Measurements from ENCODE around the gene NACC1.
"Not testable (repeated sequence)": the region's sequence is repeated elsewhere in the genome, so short reads cannot be mapped to it uniquely, and the experiment has no call there.

NACC1 gene

GRCh38 chr19:13173139-13173737, 55.2 kb downstream of the NACC1 start:
- Histone ChIP-seq H3K18ac (ENCODE audit: low read length) (no peak overlapping the region), H3K4me2 (ENCODE audit: low read length) (no peak overlapping the region), H4K5ac (ENCODE audit: low read length) (no peak overlapping the region), H3K4me1 (ENCODE audit: control insufficient read depth, low read depth, low read length) (no peaks in the 10 kb centered on the region), H3K36me3 (ENCODE audit: control insufficient read depth, insufficient read depth, low read length) (no peaks in the 10 kb centered on the region), H3K4me3 (ENCODE audit: low read length) (no peak overlapping the region), H3K4ac (ENCODE audit: low read depth, low read length) (no peak overlapping the region), H3K79me1 (ENCODE audit: low read length) (no peaks in the 10 kb centered on the region), H2BK5ac (ENCODE audit: low read length) (no peak overlapping the region), H3K27me3 (ENCODE audit: insufficient read depth, low read length, poor library complexity) (no peaks in the 10 kb centered on the region), H3K23ac (ENCODE audit: low read length) (no peak overlapping the region), H3K79me2 (ENCODE audit: control insufficient read depth, insufficient read depth, low read length) (no peaks in the 10 kb centered on the region), H2AK5ac (ENCODE audit: low read length) (no peak overlapping the region), H2BK120ac (ENCODE audit: low read depth, low read length) (no peak overlapping the region), H4K8ac (ENCODE audit: low read depth, low read length) (no peak overlapping the region), H3K27ac (ENCODE audit: low read depth, low read length) (no peak overlapping the region), H2BK15ac (replicated peaks; ENCODE audit: low read depth) (no peak overlapping the region), H3K9ac (ENCODE audit: low read length) (no peak overlapping the region), H3K56ac (ENCODE audit: low read length) (no peak overlapping the region)
- WGBS (ENCODE audit: extremely low coverage, insufficient coverage, low lambda C conversion rate): no CpG with 5 or more reads among the region's 12 CpGs
- DNase-seq: no peak

- Histone ChIP-seq H4K8ac (ENCODE audit: low read depth, low read length) (no peak overlapping the region), H3K18ac (ENCODE audit: low read length) (no peak overlapping the region), H3K4me2 (ENCODE audit: low read length) (no peak overlapping the region), H2BK5ac (ENCODE audit: low read length) (no peak overlapping the region), H2BK120ac (ENCODE audit: low read depth, low read length) (no peak overlapping the region), H3K4ac (ENCODE audit: low read depth, low read length) (no peak overlapping the region), H3K27ac (ENCODE audit: low read depth, low read length) (no peak overlapping the region), H3K9ac (ENCODE audit: low read length) (no peak overlapping the region), H3K4me1 (ENCODE audit: control insufficient read depth, low read depth, low read length) (no peaks in the 10 kb centered on the region), H3K36me3 (ENCODE audit: control insufficient read depth, insufficient read depth, low read length) (no peaks in the 10 kb centered on the region), H2BK15ac (replicated peaks; ENCODE audit: low read depth) (no peak overlapping the region), H2AK5ac (ENCODE audit: low read length) (no peak overlapping the region), H3K4me3 (ENCODE audit: low read length) (no peak overlapping the region), H4K5ac (ENCODE audit: low read length) (no peak overlapping the region), H3K23ac (ENCODE audit: low read length) (no peak overlapping the region), H3K27me3 (ENCODE audit: insufficient read depth, low read length, poor library complexity) (no peaks in the 10 kb centered on the region), H3K79me2 (ENCODE audit: control insufficient read depth, insufficient read depth, low read length) (no peaks in the 10 kb centered on the region), H3K56ac (ENCODE audit: low read length) (no peak overlapping the region), H3K79me1 (ENCODE audit: low read length) (no peaks in the 10 kb centered on the region)
- no CpG with 5 or more reads among the region's 8 CpGs for WGBS (ENCODE audit: extremely low coverage, insufficient coverage, low lambda C conversion rate)
- no peak for DNase-seq
These were observed 58.3 kb downstream of the NACC1 start for GRCh38 chr19:13176345-13176744.

GRCh38 chr19:13177584-13177983, 59.5 kb downstream of the NACC1 start:
- not testable (repeated sequence) for H3K23ac ChIP-seq (ENCODE audit: low read length)

GRCh38 chr19:13178291-13178690, 60.2 kb downstream of the NACC1 start:
- H3K23ac ChIP-seq (ENCODE audit: low read length); H3K4me1 ChIP-seq (ENCODE audit: control insufficient read depth, low read depth, low read length); H3K4ac ChIP-seq (ENCODE audit: low read depth, low read length); H3K27ac ChIP-seq (ENCODE audit: low read depth, low read length); H2BK120ac ChIP-seq (ENCODE audit: low read depth, low read length); H3K56ac ChIP-seq (ENCODE audit: low read length); H2BK5ac ChIP-seq (ENCODE audit: low read length); H3K79me1 ChIP-seq (ENCODE audit: low read length); H3K4me2 ChIP-seq (ENCODE audit: low read length); H3K79me2 ChIP-seq (ENCODE audit: control insufficient read depth, insufficient read depth, low read length); H3K36me3 ChIP-seq (ENCODE audit: control insufficient read depth, insufficient read depth, low read length); H2BK15ac ChIP-seq (replicated peaks; ENCODE audit: low read depth); H4K8ac ChIP-seq (ENCODE audit: low read depth, low read length); H3K4me3 ChIP-seq (ENCODE audit: low read length); H2AK5ac ChIP-seq (ENCODE audit: low read length); H3K27me3 ChIP-seq (ENCODE audit: insufficient read depth, low read length, poor library complexity); DNase-seq; H4K5ac ChIP-seq (ENCODE audit: low read length); H3K9ac ChIP-seq (ENCODE audit: low read length); H3K18ac ChIP-seq (ENCODE audit: low read length): not testable (repeated sequence)
- no CpG with 5 or more reads among the region's 10 CpGs for WGBS (ENCODE audit: extremely low coverage, insufficient coverage, low lambda C conversion rate)

More at GRCh38 chr19:13177584-13177983, 59.5 kb downstream of the NACC1 start:
- H2AK5ac ChIP-seq (ENCODE audit: low read length); H3K4me2 ChIP-seq (ENCODE audit: low read length); H3K18ac ChIP-seq (ENCODE audit: low read length); H3K36me3 ChIP-seq (ENCODE audit: control insufficient read depth, insufficient read depth, low read length); H2BK120ac ChIP-seq (ENCODE audit: low read depth, low read length); H3K27ac ChIP-seq (ENCODE audit: low read depth, low read length); H3K4me3 ChIP-seq (ENCODE audit: low read length); H3K56ac ChIP-seq (ENCODE audit: low read length); H3K79me1 ChIP-seq (ENCODE audit: low read length); H3K4ac ChIP-seq (ENCODE audit: low read depth, low read length); H4K8ac ChIP-seq (ENCODE audit: low read depth, low read length); H3K4me1 ChIP-seq (ENCODE audit: control insufficient read depth, low read depth, low read length); H2BK15ac ChIP-seq (replicated peaks; ENCODE audit: low read depth); DNase-seq; H2BK5ac ChIP-seq (ENCODE audit: low read length); H3K27me3 ChIP-seq (ENCODE audit: insufficient read depth, low read length, poor library complexity); H3K9ac ChIP-seq (ENCODE audit: low read length); H3K79me2 ChIP-seq (ENCODE audit: control insufficient read depth, insufficient read depth, low read length); H4K5ac ChIP-seq (ENCODE audit: low read length): not testable (repeated sequence)
- no CpG with 5 or more reads among the region's 5 CpGs for WGBS (ENCODE audit: extremely low coverage, insufficient coverage, low lambda C conversion rate)

- DNase-seq: no peak
- no peak overlapping the region for H2AK5ac ChIP-seq (ENCODE audit: low read length)
These were observed 63.8 kb downstream of the NACC1 start for GRCh38 chr19:13181747-13182388.

GRCh38 chr19:13184926-13185325, 66.9 kb downstream of the NACC1 start:
- H3K27ac ChIP-seq (ENCODE audit: low read depth, low read length); H2AK5ac ChIP-seq (ENCODE audit: low read length); H3K9ac ChIP-seq (ENCODE audit: low read length); H3K4ac ChIP-seq (ENCODE audit: low read depth, low read length); H3K56ac ChIP-seq (ENCODE audit: low read length); H3K23ac ChIP-seq (ENCODE audit: low read length); H3K4me2 ChIP-seq (ENCODE audit: low read length); H2BK15ac ChIP-seq (replicated peaks; ENCODE audit: low read depth); H3K27me3 ChIP-seq (ENCODE audit: insufficient read depth, low read length, poor library complexity); H3K18ac ChIP-seq (ENCODE audit: low read length); H3K79me2 ChIP-seq (ENCODE audit: control insufficient read depth, insufficient read depth, low read length); H4K5ac ChIP-seq (ENCODE audit: low read length); H2BK120ac ChIP-seq (ENCODE audit: low read depth, low read length); H3K79me1 ChIP-seq (ENCODE audit: low read length); H3K36me3 ChIP-seq (ENCODE audit: control insufficient read depth, insufficient read depth, low read length); H4K8ac ChIP-seq (ENCODE audit: low read depth, low read length); H3K4me1 ChIP-seq (ENCODE audit: control insufficient read depth, low read depth, low read length); H2BK5ac ChIP-seq (ENCODE audit: low read length); H3K4me3 ChIP-seq (ENCODE audit: low read length); DNase-seq: not testable (repeated sequence)
- WGBS (ENCODE audit: extremely low coverage, insufficient coverage, low lambda C conversion rate): no CpG with 5 or more reads among the region's 23 CpGs

More at GRCh38 chr19:13181747-13182388, 63.8 kb downstream of the NACC1 start:
- Histone ChIP-seq H2BK120ac (ENCODE audit: low read depth, low read length) (no peak overlapping the region), H4K8ac (ENCODE audit: low read depth, low read length) (no peak overlapping the region), H3K4me3 (ENCODE audit: low read length) (no peak overlapping the region), H3K23ac (ENCODE audit: low read length) (no peak overlapping the region), H3K18ac (ENCODE audit: low read length) (no peak overlapping the region), H3K27me3 (ENCODE audit: insufficient read depth, low read length, poor library complexity) (no peaks in the 10 kb centered on the region), H3K4me1 (ENCODE audit: control insufficient read depth, low read depth, low read length) (no peaks in the 10 kb centered on the region), H3K79me1 (ENCODE audit: low read length) (no peaks in the 10 kb centered on the region), H3K4ac (ENCODE audit: low read depth, low read length) (no peak overlapping the region), H3K56ac (ENCODE audit: low read length) (peak overlapping the region; percentile 18), H3K27ac (ENCODE audit: low read depth, low read length) (no peak overlapping the region), H3K9ac (ENCODE audit: low read length) (no peak overlapping the region), H4K5ac (ENCODE audit: low read length) (no peak overlapping the region), H3K79me2 (ENCODE audit: control insufficient read depth, insufficient read depth, low read length) (no peaks in the 10 kb centered on the region), H2BK15ac (replicated peaks; ENCODE audit: low read depth) (no peak overlapping the region), H3K4me2 (ENCODE audit: low read length) (no peak overlapping the region), H2BK5ac (ENCODE audit: low read length) (no peak overlapping the region), H3K36me3 (ENCODE audit: control insufficient read depth, insufficient read depth, low read length) (no peaks in the 10 kb centered on the region)
- no CpG with 5 or more reads among the region's 16 CpGs for WGBS (ENCODE audit: extremely low coverage, insufficient coverage, low lambda C conversion rate)

Data from mesendoderm (in vitro differentiated cells).